ENCODE measurements around the gene THUMPD2.
"Not testable (repeated sequence)": the region's sequence is repeated elsewhere in the genome, so short reads cannot be mapped to it uniquely, and the experiment has no call there.

Gene THUMPD2

DNA sequence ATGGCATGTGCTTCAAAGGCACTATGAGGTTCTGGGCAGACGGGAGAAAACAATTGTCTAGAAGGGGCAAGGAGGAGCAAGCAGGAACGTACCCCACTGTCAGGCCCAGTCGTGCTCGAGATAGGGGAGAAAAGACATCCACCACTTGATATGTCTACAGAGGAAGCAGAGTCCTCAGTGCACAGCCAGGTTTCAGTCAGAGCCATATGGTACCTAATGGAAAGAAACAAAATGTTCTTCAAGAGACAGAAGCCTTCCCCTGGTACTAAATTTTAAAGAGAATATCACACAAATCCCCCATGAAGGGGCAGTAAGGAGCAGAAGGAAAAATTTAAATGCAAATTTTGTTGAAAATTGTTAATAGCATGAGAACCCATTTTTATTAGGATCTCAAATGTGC, 21.9 kb downstream of the THUMPD2 start:
- no peak for DNase-seq (ENCODE audit: low read depth in 1 of 2, low spot score in 1 of 2)

DNA sequence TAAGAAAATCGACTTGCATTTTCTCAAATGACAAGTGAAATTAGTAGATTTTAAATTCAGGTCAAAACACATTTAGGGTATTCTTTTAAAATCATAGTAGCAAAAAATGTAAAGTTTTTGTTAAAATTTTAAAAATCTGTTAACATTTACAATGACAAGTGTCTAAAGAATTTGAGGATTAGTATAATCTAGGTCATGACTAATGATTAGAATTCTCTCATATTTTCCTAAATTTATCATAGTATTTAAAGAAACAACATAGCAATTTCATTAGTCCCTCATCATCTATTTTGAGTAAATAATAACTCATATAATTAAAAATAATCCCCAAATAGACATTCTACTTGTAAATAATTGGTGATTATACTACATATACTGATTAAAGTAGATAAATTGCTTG, 23.6 kb downstream of the THUMPD2 start:
- no peak for DNase-seq (ENCODE audit: low read depth in 1 of 2, low spot score in 1 of 2)

GRCh38 chr2:39743269-39743776, 35.7 kb downstream of the THUMPD2 start:
- no peak for DNase-seq (ENCODE audit: low read depth in 1 of 2, low spot score in 1 of 2)

DNA sequence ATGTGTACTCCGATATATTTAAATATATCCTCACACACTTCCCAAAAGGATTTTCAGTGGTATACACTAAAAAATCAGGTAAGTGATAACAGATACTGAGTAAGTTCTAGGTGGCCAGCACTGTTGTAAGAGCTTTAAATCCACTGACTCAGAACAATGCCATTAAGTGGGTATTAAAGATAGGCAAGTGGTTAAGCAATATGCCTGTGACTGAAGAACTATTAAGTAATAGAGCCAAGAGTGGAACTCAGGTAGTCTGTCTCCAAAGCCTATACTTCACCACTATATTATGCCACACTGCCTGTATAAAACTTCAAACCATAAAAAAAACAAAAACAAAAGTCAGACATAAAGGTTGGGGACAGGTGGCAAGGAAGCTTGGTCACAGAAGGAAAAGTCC, 37.2 kb downstream of the THUMPD2 start:
- DNase-seq (ENCODE audit: low read depth in 1 of 2, low spot score in 1 of 2) = no peak

- DNase-seq (ENCODE audit: low read depth in 1 of 2, low spot score in 1 of 2) = no peak
Observed at GRCh38 chr2:39739386-39739785, 39.7 kb downstream of the THUMPD2 start.

DNA sequence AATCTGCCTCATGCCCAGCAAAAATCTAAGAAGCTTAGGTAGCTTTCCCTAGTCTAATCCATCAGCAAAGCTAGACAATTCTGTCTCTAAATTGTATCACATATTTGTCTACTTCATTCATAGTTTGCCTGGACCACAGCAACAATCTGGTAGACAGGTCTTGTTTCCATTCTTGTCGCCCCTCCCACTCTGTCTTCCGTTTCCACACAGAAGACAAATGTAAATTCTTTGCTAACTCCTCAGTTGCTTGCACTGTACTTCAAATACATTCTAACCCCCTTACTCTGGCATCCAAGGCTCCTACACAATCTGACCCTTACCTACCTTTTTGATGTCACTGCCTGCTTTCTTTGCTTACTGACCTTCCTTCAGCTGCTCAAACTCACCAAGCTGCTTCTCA, 40.1 kb downstream of the THUMPD2 start:
- no peak for DNase-seq (ENCODE audit: low read depth in 1 of 2, low spot score in 1 of 2)

- no peak for DNase-seq (ENCODE audit: low read depth in 1 of 2, low spot score in 1 of 2)
Observed at GRCh38 chr2:39737661-39738060, 41.4 kb downstream of the THUMPD2 start.

- DNase-seq (ENCODE audit: low read depth in 1 of 2, low spot score in 1 of 2) = no peak
Observed at GRCh38 chr2:39736640-39737039, 42.4 kb downstream of the THUMPD2 start.

DNA sequence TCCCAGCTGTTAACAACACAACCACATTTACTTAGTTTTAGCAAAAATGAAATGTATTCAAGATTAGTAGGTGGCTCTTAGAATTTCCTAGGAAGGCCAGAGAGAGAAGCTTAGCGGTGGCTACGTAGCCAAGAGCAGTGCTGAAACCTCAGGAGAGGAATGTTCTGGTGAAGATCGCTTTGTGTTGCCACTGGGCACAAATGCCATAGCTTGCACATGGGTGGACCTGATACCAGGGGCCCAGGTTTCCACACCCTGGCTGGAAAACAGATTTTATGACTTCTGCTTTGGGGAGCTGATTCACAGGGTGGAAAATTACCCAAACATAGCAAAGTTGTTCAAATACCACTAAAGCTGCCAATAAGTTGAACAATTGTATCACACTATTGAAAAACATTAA, 43.4 kb downstream of the THUMPD2 start:
- no peak for DNase-seq (ENCODE audit: low read depth in 1 of 2, low spot score in 1 of 2)

- no peak for DNase-seq (ENCODE audit: low read depth in 1 of 2, low spot score in 1 of 2)
Observed at GRCh38 chr2:39734445-39734844, 44.6 kb downstream of the THUMPD2 start.

GRCh38 chr2:39733070-39733674, 45.9 kb downstream of the THUMPD2 start:
- DNase-seq (ENCODE audit: low read depth in 1 of 2, low spot score in 1 of 2) = no peak

GRCh38 chr2:39732482-39732881, 46.6 kb downstream of the THUMPD2 start:
- no peak for DNase-seq (ENCODE audit: low read depth in 1 of 2, low spot score in 1 of 2)

DNA sequence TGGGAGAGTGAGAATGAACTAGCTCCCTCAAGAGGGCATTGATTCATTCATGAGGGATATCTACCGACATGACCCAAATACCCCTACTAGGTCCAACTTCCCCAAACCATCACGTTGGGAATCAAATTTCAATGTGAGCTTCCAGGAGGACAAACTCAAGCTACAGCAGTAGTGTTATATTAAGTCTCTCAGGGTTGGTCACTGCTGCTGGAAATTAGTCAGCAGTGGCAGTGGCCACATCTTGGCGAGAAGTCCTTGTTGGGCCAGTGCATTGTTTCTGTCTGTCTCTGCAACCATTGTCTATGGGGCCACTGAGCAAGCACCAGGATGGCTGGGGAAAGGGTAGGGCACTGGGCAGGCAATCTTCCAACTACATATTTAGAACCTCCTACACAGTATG, 47.5 kb downstream of the THUMPD2 start:
- DNase-seq (ENCODE audit: low read depth in 1 of 2, low spot score in 1 of 2) = no peak

GRCh38 chr2:39730685-39731302, 48.3 kb downstream of the THUMPD2 start:
- no peak for DNase-seq (ENCODE audit: low read depth in 1 of 2, low spot score in 1 of 2)

- DNase-seq (ENCODE audit: low read depth in 1 of 2, low spot score in 1 of 2) = no peak
Observed at GRCh38 chr2:39730276-39730675, 48.8 kb downstream of the THUMPD2 start.

GRCh38 chr2:39728941-39729351, 50.1 kb downstream of the THUMPD2 start:
- DNase-seq (ENCODE audit: low read depth in 1 of 2, low spot score in 1 of 2) = peak in 1 of 2 donors; percentile 10

DNA sequence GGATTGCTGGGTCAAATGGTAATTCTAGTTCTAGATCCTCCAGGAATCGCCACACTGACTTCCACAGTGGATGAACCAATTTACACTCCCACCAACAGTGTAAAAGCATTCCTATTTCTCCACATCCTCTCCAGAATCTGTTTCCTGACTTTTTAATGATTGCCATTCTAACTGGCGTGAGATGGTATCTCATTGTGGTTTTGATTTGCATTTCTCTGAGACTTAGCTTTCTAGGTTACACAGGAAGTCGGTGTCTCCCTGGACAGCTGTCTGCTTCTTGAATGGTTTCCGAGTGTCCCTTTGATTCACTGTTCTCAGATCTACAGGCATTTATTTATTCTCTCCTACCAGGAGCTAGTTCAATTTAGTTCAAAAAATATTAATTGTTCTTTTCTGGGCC, 51.0 kb downstream of the THUMPD2 start:
- not testable (repeated sequence) for DNase-seq (ENCODE audit: low read depth in 1 of 2, low spot score in 1 of 2)

DNA sequence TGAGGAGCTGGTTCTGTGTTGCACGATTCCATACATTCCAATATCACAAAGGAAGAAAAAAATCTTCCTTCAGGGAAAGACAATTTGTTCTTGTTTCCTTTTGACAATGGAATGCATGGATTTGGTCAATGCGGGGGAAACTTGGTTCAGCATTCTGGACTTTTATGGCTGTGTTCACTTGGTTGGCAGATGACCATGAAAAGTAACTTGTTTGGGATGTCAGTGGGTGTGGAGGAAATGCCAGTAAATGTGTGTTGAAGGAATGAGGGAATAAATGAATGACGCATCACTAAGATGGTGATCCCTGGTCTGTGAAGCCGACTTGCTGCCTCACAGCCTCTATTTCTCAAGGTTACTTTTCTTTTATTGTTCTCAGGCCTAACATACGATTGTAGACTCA, 53.7 kb downstream of the THUMPD2 start:
- DNase-seq (ENCODE audit: low read depth in 1 of 2, low spot score in 1 of 2) = no peak

DNA sequence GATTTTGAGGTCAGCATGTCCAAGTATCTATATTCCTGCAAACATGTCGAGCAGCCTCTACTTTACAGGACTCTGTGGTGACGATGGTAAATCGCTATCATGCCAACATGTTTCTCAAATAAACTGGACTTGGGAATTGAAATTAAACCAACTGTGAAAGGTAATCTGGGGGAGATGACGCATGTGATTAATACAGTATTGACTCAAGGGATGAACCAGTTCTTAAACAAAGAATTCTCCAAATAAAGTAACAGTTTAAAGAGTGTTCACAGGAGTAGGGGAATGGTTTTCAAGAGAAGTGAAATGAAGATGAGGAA, 54.3 kb downstream of the THUMPD2 start:
- no peak for DNase-seq (ENCODE audit: low read depth in 1 of 2, low spot score in 1 of 2)

DNA sequence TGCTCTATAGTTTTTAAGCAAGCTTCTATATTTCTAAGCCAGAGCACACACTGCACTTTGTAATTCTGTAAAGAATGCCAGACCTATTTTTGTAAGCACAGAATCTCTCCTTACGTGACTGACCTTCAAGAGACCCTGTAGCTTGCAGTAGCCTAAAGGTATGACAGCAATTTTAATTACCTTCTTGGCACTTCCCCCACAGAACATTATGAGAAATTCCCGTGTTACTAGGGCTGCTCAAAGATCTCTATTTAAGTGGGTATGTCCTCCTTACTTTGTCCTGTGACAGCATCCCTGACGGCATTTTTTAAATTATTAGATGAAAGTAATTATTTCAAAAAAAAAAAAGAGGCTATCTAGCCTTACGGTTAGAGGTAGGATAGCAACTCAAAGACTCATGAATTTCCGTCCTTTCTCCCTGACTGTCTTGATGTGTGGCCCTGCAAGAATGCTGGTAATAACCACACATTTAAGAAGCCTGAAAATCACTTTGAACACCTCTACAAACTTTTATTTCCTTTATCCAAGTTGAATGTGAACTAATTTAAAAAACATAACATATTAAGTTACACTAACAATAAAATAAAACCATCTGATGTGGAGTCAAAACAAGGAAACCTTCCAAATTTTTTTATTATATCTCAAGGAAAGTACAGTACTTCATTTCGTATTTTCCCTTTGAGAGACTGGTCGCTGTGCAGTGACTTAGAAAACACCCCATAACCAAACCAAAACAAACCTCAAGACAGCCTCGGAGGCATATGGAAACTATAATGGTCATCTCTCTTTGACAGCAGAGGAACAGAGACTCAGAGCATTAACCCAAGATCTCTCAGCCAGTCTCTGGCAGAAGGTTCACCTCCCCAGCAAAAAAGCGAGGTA, 54.9 kb downstream of the THUMPD2 start:
- no peak for DNase-seq (ENCODE audit: low read depth in 1 of 2, low spot score in 1 of 2)

DNA sequence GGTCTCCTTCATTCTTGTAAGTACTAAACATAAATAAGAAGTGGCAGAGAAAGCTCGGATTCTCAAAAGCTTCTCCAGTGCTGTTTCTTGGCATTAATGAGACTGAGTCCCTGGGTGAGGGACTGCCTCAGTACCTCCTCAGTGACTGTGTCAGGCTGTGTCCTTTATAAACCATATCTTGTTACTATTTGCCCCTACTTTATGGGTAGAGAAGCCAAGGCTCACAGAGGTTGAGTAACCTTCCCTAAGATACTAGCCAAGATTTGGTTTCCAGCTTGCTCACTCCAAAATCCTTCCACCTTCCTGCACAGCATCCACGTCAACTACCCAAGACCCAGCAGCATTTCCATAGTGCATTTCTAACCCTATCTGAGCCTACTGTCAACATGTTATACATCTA, 55.6 kb downstream of the THUMPD2 start:
- no peak for DNase-seq (ENCODE audit: low read depth in 1 of 2, low spot score in 1 of 2)

DNA sequence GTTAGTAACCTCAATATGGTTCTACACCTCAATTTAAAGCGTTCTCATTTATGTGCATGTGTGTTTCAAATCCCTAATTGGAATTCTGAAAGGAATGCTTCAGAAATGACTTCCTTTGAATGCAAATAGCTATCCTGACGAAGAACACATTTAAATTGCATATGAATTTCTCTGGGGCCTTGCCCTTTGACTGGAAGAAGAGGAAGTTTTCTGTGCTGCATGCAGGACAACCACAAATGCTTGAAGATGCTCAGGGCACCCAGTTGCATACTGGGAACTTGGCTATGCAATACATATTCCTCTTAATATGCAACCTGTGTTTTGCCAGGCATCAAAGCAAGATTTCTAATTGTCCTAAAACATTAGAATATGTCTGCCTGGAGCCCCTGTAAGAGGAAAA, 58.1 kb downstream of the THUMPD2 start:
- DNase-seq (ENCODE audit: low read depth in 1 of 2, low spot score in 1 of 2) = no peak

Data from stimulated activated CD4-positive, alpha-beta T cell treated with anti-CD3 and anti-CD28 coated beads, Interleukin-15, amount 100 ng/mL, for 1 hour (primary cell).